HL-60 (cell line): ENCODE data around the gene TGIF1.

Experiments used
- DNase-seq, 2 experiments: peaks; one replicate each; pipeline ENCODE4 v3.0.0-alpha.2; 2010 to 2020; ENCODE audit warnings: low read depth in 1 of 2, low spot score in 1 of 2
- H3K27ac ChIP-seq: fragments of 250-450 bp; sonication (Bioruptor Pico); replicated peaks from 2 replicates; pipeline ENCODE4 v1.5.1; 2020; ENCODE audit warnings: mild to moderate bottlenecking, moderate library complexity
- H3K27me3 ChIP-seq: fragments of 250-450 bp; sonication (Bioruptor Pico); 2 replicates; pipeline ENCODE4 v1.5.1; 2021; ENCODE audit warnings: mild to moderate bottlenecking, moderate library complexity; ENCODE audit not compliant: insufficient read depth, poor library complexity, severe bottlenecking
- H3K4me3 ChIP-seq: replicated peaks from 2 replicates; pipeline ENCODE4 v1.5.1; 2011; ENCODE audit warnings: mild to moderate bottlenecking, control low read depth, low read length; ENCODE audit not compliant: insufficient read depth
- CTCF ChIP-seq: IDR thresholded peaks from one replicate; pipeline ENCODE4 v1.5.1; 2011; ENCODE audit warnings: low read length, control low read depth, inconsistent platforms; ENCODE audit not compliant: insufficient read depth
- GABPA ChIP-seq: IDR thresholded peaks from 2 replicates; pipeline ENCODE4 v1.6.1; 2012; ENCODE audit warnings: low read depth
- POLR2AphosphoS5 ChIP-seq: IDR thresholded peaks from 2 replicates; pipeline ENCODE4 v1.6.1; 2012; ENCODE audit warnings: low read depth
- REST ChIP-seq: IDR thresholded peaks from 2 replicates; pipeline ENCODE4 v1.6.1; 2012; ENCODE audit warnings: low read depth; ENCODE audit not compliant: insufficient replicate concordance
- SPI1 ChIP-seq: IDR thresholded peaks from 2 replicates; pipeline ENCODE4 v1.6.1; 2012; ENCODE audit warnings: low read depth, mild to moderate bottlenecking, borderline replicate concordance

The TGIF1 gene

GRCh38 chr18:3502650-3503049, 52.7 kb downstream of the TGIF1 start:
- TF ChIP-seq CTCF (no peak), REST (no peak), GABPA (no peak), SPI1 (no peak), POLR2AphosphoS5 (no peak)
- Histone ChIP-seq H3K4me3 (no peak overlapping the region), H3K27ac (no peak overlapping the region), H3K27me3 (peaks cover 12% of the 10 kb centered on the region)
- no peak for DNase-seq

GRCh38 chr18:3504637-3505036, 54.7 kb downstream of the TGIF1 start:
- no peak overlapping the region for H3K4me3 ChIP-seq
- peaks cover 3% of the 10 kb centered on the region for H3K27me3 ChIP-seq
- DNase-seq = no peak
- TF ChIP-seq GABPA = no peak
- no peak for TF ChIP-seq CTCF
- no peak for TF ChIP-seq SPI1
- TF ChIP-seq REST = no peak
- no peak for TF ChIP-seq POLR2AphosphoS5
- no peak overlapping the region for H3K27ac ChIP-seq

- Histone ChIP-seq H3K27me3 (no peaks in the 10 kb centered on the region), H3K27ac (no peak overlapping the region), H3K4me3 (no peak overlapping the region)
- no peak for TF ChIP-seq REST
- TF ChIP-seq SPI1 = no peak
- no peak for TF ChIP-seq CTCF
- TF ChIP-seq POLR2AphosphoS5 = no peak
- TF ChIP-seq GABPA = no peak
- DNase-seq = no peak
These were observed 58.9 kb downstream of the TGIF1 start for GRCh38 chr18:3508576-3509549.
